Measurements from ENCODE around the gene CCDC92B. TPM values are rescaled to one million over a fixed set of nuclear protein-coding genes. Genes with fewer than 3 reads are reported as not detected.
"Not testable (repeated sequence)": the region's sequence is repeated elsewhere in the genome, so short reads cannot be mapped to it uniquely, and the experiment has no call there.

CCDC92B gene
- total and polyA plus RNA-seq, 2 experiments from 2014 or later: 0.10 TPM; not detected in 1

DNA sequence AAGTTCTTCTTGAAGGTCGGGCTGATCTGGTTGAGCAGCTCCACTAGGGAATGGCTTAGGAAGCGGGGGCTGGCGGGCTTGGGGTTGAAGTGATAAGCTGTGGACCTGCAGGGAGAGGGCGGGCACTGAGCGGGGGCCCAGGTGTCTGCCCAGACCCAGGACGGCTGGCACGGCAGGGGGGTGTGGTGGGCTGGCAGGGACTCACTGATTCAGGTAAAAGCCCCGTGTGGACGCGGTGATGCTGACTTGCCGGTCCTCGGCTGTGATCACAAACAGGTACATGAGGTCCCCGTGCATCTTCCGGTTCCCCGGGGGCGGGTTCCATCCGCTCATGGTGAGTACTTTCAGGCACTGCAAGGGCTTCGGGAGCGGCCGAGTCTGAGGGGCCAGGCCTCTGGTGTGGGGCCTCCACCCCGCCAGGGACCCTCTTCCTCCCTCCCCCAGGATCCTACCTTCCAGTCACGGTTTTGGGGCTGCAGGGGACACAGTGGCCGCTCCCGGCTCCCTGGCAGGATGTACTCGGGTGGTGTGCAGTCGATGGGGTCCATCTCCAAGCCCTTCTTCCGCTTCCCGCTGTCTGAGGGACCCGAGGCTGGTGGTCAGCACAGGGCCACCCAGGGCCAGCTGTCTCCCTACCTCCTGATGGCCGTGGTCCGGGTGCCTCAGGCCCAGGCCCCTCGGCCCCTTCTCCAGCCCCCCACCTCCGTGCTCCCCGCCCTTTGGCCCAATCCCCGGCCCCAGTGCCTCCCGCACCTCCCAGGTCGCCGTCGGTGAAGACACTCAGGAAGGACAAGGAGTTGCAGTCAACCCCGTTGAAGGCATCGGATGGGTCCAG, 48.1 kb downstream of the CCDC92B start:
- H3K36me3 ChIP-seq (replicated peaks; ENCODE audit: insufficient read depth, low read depth): no peaks in the 10 kb centered on the region
- TF ChIP-seq EZH2phosphoT487 (IDR thresholded peaks at IDR 0.05; ENCODE audit: low read depth, severe bottlenecking, unreplicated experiment): no peak
- TF ChIP-seq, protein P1, sequence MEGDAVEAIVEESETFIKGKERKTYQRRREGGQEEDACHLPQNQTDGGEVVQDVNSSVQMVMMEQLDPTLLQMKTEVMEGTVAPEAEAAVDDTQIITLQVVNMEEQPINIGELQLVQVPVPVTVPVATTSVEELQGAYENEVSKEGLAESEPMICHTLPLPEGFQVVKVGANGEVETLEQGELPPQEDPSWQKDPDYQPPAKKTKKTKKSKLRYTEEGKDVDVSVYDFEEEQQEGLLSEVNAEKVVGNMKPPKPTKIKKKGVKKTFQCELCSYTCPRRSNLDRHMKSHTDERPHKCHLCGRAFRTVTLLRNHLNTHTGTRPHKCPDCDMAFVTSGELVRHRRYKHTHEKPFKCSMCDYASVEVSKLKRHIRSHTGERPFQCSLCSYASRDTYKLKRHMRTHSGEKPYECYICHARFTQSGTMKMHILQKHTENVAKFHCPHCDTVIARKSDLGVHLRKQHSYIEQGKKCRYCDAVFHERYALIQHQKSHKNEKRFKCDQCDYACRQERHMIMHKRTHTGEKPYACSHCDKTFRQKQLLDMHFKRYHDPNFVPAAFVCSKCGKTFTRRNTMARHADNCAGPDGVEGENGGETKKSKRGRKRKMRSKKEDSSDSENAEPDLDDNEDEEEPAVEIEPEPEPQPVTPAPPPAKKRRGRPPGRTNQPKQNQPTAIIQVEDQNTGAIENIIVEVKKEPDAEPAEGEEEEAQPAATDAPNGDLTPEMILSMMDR (IDR thresholded peaks at IDR 0.05; ENCODE audit: poor library complexity): no peak
- TF ChIP-seq EZH2 (IDR thresholded peaks at IDR 0.05; ENCODE audit: borderline replicate concordance): no peak
- no peak overlapping the region for H3K4me2 ChIP-seq
- no peak overlapping the region for H3K4me3 ChIP-seq
- H3K9me2 ChIP-seq (replicated peaks; ENCODE audit: insufficient read depth): no peaks in the 10 kb centered on the region
- H3K79me2 ChIP-seq: peaks cover 16% of the 10 kb centered on the region
- no peak overlapping the region for H3K27ac ChIP-seq
- no peaks in the 10 kb centered on the region for H3K9me3 ChIP-seq (ENCODE audit: low read depth)
- WGBS (ENCODE audit: low lambda C conversion rate, missing lambda C conversion rate): 97% methylated on average over 35 of the region's 41 CpGs
- H4K20me1 ChIP-seq (ENCODE audit: insufficient read depth, poor library complexity, severe bottlenecking): peaks cover 15% of the 10 kb centered on the region
- no peaks in the 10 kb centered on the region for H3K27me3 ChIP-seq
- H2AFZ ChIP-seq: no peak overlapping the region
- no peak for DNase-seq (ENCODE audit: low spot score)
- peaks cover 8% of the 10 kb centered on the region for H3K4me1 ChIP-seq (ENCODE audit: insufficient read depth)

DNA sequence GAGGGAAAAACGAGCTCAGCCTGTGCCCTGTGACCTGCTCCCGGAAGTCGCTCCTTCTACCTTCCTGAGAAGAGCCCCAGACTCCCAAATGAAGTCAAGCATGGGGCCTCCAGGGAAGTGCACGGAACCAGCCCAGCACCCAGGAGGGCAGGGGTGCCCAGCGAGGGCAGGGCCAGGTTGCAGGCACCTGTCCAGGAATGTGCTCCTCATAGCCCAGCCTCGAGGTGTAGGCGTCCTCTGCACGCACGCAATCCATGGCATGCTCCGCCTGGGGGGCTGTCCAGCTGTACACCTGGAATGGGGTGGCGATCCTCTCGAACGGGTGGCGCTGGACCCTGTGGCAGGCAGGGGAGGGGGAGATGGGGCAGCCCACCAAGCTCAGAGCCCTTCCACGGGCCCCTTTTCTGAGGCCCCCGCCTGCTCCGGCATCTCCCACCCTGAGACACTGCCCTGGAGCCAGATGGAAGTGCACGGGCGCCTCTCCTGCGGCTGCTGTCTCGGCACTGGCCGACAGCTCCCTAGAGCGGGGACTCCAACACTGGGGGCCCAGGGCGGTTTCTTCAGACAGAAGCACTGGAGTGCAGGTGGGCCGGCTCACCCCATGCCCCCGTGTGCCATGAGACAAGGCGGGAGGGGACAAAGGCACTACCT, 48.8 kb downstream of the CCDC92B start:
- no peaks in the 10 kb centered on the region for H3K36me3 ChIP-seq (replicated peaks; ENCODE audit: insufficient read depth, low read depth)
- 98% methylated on average over 24 of the region's 27 CpGs for WGBS (ENCODE audit: low lambda C conversion rate, missing lambda C conversion rate)
- TF ChIP-seq EZH2 (IDR thresholded peaks at IDR 0.05; ENCODE audit: borderline replicate concordance) (no peak), EZH2phosphoT487 (IDR thresholded peaks at IDR 0.05; ENCODE audit: low read depth, severe bottlenecking, unreplicated experiment) (no peak)
- TF ChIP-seq, protein P1 (IDR thresholded peaks at IDR 0.05; ENCODE audit: poor library complexity): no peak

DNA sequence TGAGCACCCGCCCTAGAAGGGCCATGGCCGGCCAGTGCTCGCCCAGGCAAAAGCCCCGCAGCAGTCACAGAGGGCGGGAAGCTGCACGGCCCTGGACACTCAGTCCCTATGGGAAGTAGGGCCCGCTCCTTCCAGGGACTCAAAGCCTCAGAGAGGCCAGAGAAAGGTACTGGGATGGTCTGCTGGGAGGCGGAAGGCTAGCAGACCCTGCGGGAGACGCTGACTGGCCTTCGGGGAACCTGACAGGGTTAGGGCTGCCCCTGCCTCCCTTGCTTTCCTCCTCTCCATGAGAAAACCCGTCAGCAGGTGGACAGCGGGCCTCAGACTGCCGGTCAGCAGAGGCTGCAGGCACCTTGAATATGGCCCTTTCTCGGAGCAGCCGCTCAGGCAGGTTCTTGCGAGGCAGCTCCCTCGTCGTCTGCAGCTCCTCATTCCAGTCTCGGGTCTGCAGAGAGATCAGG, 49.4 kb downstream of the CCDC92B start:
- DNase-seq (ENCODE audit: low spot score): no peak
- H3K4me3 ChIP-seq: no peak overlapping the region
- TF ChIP-seq EZH2 (IDR thresholded peaks at IDR 0.05; ENCODE audit: borderline replicate concordance) (no peak), EZH2phosphoT487 (IDR thresholded peaks at IDR 0.05; ENCODE audit: low read depth, severe bottlenecking, unreplicated experiment) (no peak)
- TF ChIP-seq, protein P1 (IDR thresholded peaks at IDR 0.05; ENCODE audit: poor library complexity): no peak
- H2AFZ ChIP-seq: no peak overlapping the region
- no peaks in the 10 kb centered on the region for H3K4me1 ChIP-seq (ENCODE audit: insufficient read depth)
- H3K27me3 ChIP-seq: no peaks in the 10 kb centered on the region
- H4K20me1 ChIP-seq (ENCODE audit: insufficient read depth, poor library complexity, severe bottlenecking): peaks cover 6% of the 10 kb centered on the region
- H3K27ac ChIP-seq: no peak overlapping the region
- H3K9me2 ChIP-seq (replicated peaks; ENCODE audit: insufficient read depth): no peaks in the 10 kb centered on the region
- 97% methylated on average over 20 of the region's 20 CpGs for whole genome bisulfite sequencing (ENCODE audit: low lambda C conversion rate, missing lambda C conversion rate)
- no peaks in the 10 kb centered on the region for H3K36me3 ChIP-seq (replicated peaks; ENCODE audit: insufficient read depth, low read depth)
- no peaks in the 10 kb centered on the region for H3K9me3 ChIP-seq (ENCODE audit: low read depth)
- H3K4me2 ChIP-seq: no peak overlapping the region
- H3K79me2 ChIP-seq: peaks cover 5% of the 10 kb centered on the region

More for the DNA sequence above, 48.8 kb downstream of the CCDC92B start:
- Histone ChIP-seq H3K4me3 (no peak overlapping the region), H3K9me2 (replicated peaks; ENCODE audit: insufficient read depth) (no peaks in the 10 kb centered on the region), H3K27me3 (no peaks in the 10 kb centered on the region), H3K27ac (no peak overlapping the region), H2AFZ (no peak overlapping the region), H4K20me1 (ENCODE audit: insufficient read depth, poor library complexity, severe bottlenecking) (peaks cover 10% of the 10 kb centered on the region), H3K9me3 (ENCODE audit: low read depth) (no peaks in the 10 kb centered on the region), H3K79me2 (peaks cover 9% of the 10 kb centered on the region), H3K4me1 (ENCODE audit: insufficient read depth) (peaks cover 3% of the 10 kb centered on the region), H3K4me2 (no peak overlapping the region)
- no peak for DNase-seq (ENCODE audit: low spot score)

DNA sequence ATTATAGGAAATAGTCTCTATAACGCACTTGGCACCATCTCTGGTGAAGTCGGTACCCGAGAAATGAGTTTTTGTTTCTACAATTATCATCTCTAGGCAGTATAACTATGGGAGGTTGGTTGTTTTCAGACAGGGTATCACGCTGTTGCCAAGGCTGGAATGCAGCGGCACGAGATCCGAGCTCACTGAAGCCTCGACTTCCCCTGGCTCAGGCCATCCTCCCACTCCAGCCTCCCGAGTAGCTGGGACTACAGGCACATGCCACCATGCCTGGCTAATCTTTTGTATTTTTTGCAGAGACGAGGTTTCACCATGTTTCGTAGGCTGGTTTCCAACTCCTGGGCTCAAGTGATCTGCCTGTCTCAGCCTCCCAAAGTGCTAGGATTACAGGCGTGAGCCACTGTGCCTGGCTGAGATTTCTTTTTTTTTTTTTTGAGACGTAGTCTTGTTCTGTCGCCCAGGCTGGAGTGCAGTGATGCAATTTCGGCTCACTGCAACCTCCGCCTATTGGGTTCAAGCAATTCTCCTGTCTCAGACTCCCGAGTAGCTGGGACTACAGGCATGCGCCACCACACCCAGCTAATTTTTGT, 50.1 kb downstream of the CCDC92B start:
- not testable (repeated sequence) for H3K4me3 ChIP-seq; H3K4me1 ChIP-seq (ENCODE audit: insufficient read depth); H2AFZ ChIP-seq; H3K27me3 ChIP-seq; H3K79me2 ChIP-seq; H3K36me3 ChIP-seq (replicated peaks; ENCODE audit: insufficient read depth, low read depth); H3K9me2 ChIP-seq (replicated peaks; ENCODE audit: insufficient read depth); H3K27ac ChIP-seq; H3K4me2 ChIP-seq; H4K20me1 ChIP-seq (ENCODE audit: insufficient read depth, poor library complexity, severe bottlenecking); H3K9me3 ChIP-seq (ENCODE audit: low read depth); DNase-seq (ENCODE audit: low spot score)
- WGBS (ENCODE audit: low lambda C conversion rate, missing lambda C conversion rate): 94% methylated on average over 18 of the region's 18 CpGs
